ENCODE data around the gene NUP210L.
A peak's percentile ranks its signal among the peaks of the same experiment; 100 is the strongest.

NUP210L gene

DNA sequence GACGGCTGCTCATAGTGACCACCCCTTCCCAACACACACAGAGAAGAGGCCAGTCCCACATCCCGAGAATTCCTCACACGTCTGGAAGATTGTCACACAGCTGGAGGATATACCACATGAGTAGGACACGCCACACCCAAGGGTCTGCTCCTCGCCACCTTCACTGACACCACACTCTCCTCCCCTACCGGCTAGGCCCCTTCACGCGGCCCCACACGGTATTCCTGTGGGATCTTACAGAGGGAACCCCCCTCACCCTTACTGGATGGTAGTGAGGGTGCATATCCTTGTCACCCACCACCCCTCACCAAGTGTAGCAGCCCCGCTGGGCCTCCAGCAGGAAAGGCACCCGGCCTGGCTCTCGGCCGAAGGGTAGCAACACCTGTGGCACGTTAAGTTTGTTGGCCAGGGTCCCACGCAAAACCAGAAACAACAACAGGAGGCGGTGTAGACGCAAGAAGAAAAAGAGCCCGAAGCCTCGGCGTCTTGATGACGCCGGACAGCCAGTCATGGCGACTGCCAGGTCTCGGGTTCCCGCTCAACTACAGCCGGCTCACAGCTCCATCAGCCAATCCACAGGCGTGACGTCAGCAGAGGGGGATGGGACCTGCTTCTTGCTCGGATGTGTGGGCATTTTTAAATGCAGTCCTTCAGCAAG, at the start of gene NUP210L:
Gene NUP210L (minus strand): TSS at position 540 of the 658 bp plus-strand sequence.
- no peak for DNase-seq

DNA sequence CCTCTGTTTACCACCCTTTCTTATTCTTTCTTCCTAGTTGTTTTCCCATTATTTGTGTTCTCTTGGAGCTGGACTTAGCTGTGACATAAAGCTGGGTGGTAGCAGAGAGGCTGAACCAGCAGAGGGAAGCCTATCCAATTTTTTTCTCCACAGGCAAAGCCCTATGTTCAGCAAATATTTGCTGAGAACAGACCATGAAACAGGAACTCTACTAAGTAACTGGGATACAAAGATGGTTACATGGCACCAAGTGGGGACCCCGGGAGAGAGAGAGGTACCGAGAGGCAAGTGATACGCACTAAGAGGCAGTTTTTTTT, 44.6 kb upstream of the NUP210L start:
- DNase-seq: no peak

DNA sequence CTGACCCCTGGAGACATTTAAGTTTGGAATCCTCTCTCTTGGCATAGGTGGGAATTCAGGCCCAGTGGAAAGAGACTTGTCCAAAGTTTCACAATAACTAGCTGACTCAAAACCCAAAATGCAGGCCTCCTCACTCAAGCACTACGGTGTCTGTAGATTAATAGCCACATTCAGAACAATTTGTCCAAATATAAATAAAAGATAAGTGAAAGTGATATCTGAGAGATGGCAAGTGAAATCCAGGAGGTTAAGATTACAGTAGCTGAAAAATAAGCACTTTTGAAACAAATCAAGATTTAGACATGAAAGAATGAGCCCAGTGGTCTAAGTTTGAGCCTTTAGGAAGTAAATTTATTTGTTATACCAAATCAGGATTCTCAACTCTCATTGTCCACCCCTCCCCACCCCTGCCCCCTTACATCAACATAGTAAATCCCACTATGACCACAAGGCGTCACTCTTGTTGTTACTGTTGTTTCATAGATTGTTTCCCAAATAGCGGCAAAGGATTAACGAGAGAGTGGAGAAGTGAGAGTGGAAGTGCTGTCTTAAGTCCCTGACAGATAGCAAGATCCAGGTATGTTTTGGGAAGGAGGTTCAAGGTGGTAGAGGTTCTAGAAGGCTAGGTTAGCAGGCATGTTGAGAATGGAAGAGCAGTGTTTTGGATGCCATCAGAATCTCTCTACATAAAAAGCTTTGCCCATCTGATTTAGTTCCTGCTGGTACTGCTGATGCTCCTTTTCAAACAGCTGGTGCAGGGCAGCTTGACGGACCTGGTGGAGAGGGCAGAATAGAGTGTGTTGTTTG, 44.1 kb upstream of the NUP210L start:
- peak; percentile 71 to 78 (median 77) for DNase-seq

DNA sequence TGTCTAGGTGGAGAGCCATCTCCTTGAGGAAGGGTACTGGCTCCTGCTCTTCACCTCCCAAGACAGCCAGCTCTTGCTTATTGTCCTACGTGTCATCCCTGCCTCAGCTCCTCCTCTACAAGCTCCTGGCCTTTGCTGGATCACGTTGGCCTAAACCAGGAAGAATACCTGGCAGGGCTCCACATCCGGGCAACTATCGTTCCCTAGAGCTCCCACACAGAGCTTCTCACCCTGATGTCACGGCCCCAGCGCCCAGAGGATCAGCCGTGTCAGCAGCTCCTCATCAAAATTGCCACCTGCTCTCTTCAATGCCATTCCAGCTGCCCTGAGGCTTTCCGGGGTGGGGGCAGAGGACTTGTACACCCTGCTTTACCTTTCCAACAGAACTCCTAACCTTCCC, 38.9 kb upstream of the NUP210L start:
- no peak for DNase-seq

DNA sequence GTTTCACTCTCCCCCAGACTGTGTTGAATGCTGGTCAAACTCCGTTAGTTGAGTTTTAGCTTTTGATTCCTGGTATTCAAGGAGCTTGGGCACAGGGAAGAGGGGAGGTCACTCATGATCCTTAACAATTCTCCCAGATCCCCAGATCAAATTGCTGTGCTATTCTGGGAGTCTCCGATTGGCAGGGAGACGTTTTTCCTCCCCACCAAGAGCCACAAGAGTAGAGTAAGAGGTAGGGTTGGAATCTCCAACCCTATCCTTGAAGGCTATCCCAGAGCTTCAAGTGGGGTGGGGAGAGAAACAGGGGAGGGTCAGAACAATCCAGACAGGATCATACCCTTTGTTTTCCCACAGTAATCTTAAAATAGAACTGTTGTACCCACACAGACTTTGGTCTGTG, 37.6 kb upstream of the NUP210L start:
- DNase-seq: no peak

DNA sequence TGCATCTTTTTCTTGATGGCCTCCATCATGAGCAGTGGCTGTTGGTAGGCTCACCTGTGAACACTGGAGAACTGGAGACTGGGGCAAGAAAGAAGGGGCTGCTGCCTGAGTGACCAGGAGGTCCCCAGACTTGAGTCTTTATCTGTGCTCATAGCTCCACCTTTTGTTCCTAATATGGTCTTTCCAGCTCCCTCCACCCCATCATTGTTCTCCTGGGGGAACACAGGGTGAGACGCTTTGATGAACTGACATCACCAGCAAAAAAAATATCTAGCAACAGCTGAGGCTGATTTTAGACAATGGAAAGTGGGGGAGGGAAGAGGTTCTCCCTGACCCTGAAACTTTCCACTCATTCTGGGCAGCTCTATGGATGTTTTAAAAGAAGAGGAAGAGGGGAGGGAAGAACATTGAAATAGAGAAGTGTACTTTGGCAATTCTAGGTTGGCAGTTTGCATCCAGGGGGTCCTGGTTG, 37.2 kb upstream of the NUP210L start, which contains the start of gene TPM3:
Gene TPM3 (minus strand): TSS at position 111 of the 472 bp plus-strand sequence. CDS start 82 bp downstream, at position 29.
- DNase-seq: peak in 2 of 3 donors; percentile 39

DNA sequence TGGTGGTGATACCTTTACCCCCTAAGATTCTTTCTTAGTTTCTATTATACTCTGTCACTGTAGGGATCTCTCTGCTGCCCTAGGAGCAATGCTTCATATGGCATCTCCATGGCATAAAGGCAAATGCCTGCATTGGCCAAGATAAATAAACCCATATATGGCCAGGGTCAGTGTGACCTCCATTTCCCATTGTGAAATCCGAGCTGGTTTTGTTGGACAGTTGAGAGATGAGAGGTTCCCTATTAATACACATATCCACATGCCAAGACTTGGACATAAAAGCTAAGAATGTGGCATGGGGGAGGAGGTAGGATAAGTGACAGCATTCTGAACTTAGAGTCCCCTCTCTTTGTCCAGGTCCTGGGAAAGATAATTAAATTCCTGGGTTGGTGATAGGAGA, 35.7 kb upstream of the NUP210L start:
- no peak for DNase-seq

DNA sequence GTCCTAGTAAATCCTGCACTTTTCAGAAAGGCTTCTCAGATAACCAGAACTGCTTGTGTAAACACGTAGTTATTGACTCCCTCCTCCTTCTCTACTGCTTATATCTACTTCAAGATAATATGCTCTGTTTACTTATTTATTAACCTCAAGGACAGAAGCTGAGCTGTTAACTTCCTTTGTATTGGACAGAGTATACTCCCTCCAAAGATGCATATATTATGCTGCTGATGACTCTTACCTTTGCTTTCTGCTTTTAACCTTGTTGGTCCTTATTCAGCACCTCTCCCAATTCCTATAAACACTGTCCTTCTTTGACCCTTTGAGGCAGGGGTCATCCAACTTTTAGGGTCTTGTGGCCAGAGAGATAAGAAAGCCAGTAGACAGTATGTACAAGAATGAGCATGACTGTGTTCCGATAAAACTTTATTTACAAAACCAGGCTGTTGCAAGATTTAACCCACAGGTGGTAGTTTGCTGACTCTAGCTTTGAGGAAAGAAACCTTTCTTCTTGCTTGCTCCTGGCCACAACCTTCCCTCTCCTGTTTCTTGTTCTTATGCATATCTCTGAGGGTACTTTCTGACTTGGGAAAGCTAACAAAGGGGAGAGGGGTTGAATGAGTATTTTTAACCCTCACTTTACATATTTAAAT, 32.1 kb upstream of the NUP210L start:
- no peak for DNase-seq

DNA sequence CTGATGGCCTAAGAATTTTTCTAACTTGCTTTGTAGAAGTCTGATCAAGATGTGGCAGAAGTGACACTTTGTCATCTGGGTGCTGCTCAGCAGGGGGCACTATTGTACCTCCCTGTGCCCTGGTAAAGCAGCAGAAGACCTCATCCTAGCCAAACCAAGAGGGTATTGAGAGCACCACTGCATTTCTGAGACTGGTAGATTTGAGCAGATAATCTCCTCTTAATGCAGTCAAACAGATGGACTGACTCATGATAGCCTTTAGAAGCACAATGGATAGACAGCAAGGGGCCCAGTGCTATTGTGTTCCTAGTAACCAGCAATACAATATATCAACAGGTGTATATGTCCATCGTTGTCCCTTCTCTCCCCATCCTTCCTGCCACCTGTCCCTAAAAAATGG, 31.3 kb upstream of the NUP210L start:
- peak; percentile 78 to 83 (median 80) for DNase-seq

DNA sequence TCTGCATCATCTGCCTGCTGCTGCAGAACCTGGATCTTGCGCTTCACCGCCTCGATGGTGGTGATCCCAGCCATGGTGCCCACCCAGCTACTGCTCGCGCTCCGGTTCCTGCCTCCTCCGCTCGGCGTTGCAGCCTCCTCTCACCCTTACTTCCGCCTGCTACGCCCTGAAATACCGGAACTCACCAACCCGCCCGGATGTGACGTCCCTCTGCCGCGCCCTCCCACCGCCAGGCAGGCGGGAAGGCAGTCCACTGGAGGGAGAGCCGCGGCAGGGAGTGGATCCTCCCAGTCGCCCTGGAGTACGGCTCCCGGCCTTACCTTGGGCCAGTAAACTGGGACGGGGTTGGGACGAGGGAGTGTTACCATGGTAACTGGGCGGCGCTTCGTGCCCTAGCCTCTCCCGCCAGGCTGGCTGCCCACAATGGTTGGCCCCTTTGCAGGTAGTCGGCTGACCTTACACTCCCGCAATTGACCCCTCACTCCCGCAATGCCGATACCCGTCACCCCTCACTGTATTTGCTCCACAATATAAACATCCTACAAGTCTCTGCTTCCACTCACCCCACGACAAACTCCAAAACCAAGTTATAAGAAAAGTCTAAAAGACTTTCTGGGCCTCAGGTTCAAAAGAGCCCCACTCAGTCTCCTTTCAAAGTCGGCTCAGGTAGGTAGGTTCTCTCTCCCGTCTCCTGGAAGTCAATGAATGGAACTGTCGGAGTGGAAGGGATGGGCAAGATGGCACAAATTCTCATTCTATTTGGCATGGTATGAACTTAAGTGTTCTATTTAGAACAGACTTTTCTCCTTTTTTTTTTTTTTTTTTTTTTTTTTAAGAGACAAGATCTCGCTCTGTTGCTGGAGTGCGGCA, 28.4 kb upstream of the NUP210L start:
- peak; percentile 97 for DNase-seq

DNA sequence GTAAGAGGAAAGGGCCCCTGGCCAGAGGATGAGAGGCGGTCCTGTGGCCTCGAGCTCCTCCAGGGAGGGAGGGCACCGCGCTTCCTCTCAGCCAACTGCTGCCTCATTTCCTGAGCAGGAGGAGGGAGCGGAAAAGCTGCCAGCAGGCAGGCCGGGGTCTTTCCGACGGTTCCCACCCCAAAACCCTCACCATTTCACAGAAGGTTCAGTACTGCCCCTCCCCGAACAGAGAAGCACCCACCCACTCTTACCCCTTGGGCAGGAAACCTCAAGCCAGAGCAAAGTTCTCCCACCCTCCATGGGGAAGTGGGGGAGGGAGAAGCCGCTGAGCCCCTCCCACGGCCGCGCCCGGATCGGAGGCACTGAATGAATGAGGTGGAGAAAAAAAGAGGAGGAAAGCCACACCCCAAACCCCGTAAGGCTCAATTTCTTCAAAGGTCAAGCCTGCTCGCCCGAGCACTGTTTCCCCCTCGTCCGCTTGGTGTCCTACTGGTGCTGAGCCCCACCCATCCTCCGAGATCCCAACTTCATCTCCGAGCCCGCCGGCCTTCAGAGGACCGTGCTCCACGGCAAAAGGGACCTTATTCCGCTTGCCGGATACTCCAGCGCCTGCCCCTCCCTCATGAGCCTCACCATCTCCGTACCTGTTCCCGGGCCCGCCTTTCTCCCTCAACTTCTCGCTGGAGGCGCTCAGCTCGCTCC, 27.6 kb upstream of the NUP210L start:
- peak; percentile 89 to 94 (median 93) for DNase-seq

DNA sequence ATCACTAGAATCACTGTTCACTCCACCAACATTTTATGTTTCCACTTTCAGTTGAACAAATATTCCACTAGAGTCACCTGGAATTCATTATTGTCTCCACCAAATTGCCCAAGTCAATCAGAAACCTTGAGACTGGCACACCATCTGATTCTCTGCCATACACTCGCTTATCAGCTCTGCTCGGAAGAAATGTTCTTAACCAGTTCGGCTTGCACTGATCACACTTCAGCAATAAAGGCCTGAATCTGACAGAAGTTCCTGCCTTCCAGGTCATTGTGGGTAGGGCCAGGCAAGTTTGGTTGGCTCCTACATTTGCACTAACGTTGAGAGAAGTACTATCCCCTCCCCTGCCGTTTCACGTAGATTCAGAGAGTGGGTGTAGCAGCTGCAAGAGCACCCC, 27.1 kb upstream of the NUP210L start:
- DNase-seq: no peak

DNA sequence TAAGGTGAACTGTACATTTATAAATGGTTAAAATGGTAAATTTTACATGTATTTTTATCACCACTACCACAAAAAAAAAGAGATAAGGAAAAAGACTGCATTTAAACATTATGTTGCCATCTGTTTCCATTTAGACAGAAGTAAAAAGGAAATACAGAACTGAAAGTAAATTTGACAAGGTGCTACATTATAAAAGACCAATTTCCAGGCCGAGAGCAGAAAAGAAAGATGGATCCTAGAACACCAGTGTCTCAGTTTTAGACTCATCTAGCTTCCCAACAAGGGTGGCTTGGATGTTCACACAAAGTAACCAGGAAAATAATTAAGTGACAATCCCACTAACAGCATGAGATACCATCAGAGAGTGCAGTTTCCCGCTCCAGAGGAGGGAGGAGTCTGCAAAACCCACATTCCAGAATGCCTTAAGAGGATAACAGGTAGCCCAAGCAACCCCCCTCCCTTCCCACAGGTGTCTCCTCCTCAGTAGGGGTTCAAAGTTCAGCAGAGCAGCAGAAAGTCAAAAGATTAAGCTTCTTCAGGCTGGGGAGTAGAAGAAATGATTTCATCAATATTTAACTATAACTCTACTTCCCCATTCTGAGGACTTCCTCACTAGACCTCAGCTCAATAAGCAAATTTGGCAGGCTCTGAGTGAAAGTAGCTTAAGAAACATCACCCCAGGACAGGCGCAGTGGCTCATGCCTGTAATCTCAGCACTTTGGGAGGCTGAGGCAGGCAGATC, 25.2 kb upstream of the NUP210L start:
- peak; percentile 83 to 93 (median 89) for DNase-seq

DNA sequence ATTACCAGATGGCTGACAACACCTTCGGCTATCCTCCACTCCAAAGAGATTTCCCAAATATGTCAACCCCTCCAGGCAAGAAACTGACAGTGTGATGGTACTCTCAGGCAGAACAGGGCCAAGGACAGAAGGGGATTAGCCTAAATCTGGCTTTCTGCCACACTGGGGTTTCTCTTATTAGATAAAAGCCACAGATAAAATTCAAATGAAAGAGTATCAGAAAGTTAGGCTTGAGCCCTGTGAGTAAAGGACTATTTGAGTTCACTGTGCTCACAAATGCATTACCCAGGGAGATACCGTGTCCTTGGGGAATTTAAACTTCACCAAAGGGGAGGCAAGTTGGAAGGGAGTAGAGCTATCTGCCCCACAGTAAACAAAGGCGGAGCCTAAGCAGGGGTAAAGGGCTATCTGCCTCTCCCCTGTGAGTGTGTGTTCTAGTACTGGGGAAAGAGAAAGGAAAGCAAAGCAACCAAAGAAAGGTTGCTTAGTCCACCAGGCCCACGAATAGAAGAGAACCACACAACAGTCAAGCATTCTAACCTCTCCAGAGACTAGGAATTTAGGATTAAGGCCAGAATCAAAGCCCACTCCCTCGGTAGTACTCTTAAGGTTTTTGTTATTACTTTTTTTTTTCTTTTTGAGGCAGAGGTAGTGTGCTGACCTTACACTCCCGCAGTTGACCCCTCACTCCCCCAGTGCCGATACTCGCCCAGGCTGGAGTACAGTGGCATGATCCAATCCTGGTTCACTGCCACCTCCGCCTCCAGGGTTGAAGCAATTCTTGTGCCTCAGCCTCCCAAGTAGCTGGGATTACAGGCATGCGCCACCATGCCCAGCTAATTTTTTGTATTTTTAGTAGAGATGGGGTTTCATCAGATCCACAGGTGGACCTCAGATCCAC, 24.3 kb upstream of the NUP210L start:
- no peak for DNase-seq

DNA sequence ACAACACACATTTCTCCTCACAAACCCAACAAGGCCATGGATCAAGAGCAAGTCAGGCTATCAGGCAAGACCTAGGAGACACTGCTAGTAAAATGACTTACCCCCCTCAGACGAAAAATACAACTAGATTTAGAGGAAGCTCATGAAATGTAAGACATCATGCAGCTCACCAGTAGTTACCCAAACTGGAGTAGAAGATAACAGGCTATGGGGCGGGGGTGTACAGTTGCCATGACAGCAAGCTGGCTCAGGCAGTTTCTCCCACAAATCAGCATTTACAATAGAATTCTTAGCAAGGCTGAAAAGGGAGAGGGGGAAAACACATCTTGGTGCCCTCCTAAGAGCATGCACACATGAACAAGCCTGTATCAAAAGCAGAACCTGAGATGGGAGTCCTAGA, 23.1 kb upstream of the NUP210L start:
- DNase-seq: peak; percentile 46 to 56 (median 52)

DNA sequence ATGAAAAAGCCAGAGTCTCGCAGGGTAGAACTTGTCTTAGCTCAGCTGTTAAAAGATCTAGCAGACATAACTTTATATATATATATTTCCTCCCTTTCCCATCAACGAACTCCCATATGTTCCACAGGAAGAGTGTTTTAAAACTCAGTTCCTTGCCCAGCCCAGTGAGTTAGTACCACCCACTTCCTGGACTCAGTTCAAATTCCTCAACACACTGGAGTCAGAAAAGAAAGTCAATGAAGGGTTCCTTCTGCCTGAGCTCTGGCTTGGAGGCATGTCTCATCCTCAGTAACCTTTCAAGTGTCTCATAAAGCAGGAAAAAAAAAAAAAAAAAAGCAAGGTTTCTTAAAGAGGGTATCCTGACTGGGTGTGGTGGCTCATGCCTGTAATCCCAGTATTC, 21.5 kb upstream of the NUP210L start:
- DNase-seq: peak; percentile 52 to 78 (median 58)

DNA sequence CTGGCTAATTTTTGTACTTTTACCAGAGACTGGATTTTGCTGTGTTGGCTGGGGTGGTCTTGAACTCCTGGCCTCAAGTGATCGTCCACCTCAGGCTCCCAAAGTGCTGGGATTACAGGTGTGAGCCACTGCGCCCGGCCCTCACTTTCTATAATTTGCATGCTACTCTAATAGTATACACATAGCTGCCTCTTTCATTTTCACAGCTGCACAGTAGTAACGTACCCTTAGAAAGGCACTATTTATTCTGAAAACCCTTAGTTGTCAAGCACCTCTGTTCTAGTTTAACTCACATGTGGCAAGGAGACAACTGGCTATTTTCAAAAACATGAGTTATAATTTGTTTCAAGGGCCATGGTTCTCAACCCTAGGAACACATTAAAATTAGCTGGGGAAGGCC, 19.8 kb upstream of the NUP210L start:
- DNase-seq: no peak

DNA sequence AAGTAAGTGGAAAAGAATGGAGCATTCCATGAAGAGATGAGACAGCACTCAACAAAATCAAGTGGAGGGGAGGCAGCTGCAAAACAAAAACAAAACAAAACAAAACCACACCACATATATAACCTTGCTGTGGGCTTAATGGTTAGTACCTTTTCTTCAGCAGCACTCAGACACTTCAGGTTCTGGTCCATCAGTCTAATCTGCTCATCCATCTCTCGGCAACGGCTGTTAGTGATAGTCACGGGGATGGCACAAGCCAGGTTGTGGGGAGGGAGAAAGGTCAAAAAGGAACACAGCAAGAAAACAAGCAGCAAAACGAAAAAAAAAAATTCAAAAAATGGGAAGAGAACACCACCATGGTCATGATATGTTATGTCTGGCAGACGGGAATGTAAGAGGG, 17.0 kb upstream of the NUP210L start:
- DNase-seq: no peak

DNA sequence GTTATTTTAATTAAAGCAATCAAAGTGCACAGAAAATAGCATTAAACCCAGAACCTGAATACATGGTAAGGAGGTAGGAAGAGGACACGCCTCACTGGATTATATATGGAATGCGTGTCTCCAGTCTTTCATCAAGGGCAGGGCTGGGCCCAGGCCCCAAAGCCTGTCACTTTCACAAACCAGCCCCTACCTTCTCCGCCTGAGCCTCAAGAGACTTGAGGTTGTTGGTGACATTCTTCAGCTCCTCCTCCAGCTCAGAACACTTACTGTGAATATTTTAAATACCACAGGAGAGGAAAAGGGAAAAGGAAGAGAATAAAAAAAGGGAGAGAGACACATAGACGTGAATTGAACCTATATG, 16.3 kb upstream of the NUP210L start:
- DNase-seq: no peak

DNA sequence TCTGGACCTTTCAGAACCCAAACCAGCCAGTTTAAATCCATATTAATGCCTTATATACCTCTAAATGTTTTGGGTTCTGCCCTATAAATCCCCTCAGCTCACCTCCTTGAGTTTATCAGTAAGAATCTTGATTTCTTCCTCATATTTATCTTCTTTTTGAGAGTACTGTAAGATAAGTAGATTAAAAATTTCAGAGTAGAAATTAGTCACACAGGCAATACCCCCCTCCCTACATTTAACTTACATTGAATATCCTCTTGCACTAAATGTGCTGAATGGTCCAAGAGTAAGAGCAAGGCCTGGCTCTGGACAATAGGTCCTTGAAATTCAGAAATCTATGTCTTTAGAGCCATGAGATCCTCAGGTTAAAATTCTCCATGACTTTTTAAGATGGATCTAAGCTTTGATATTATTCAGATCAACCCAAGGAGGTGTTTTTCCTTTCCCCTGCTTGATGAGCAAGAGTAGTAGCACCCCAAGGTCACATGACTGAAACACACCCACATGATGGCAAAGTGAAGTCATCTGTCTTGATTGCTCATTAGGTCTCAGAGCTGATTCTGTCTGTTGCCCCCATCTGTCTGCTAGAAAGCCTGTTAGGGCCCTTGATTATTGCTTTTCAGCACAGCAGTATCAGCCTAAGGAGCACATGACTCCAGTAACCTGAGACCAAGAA, 15.8 kb upstream of the NUP210L start:
- DNase-seq: peak; percentile 69 to 84 (median 77)
